Measurements from ENCODE around the gene FRG2.
"Not testable (repeated sequence)": the region's sequence is repeated elsewhere in the genome, so short reads cannot be mapped to it uniquely, and the experiment has no call there.

Gene FRG2

DNA sequence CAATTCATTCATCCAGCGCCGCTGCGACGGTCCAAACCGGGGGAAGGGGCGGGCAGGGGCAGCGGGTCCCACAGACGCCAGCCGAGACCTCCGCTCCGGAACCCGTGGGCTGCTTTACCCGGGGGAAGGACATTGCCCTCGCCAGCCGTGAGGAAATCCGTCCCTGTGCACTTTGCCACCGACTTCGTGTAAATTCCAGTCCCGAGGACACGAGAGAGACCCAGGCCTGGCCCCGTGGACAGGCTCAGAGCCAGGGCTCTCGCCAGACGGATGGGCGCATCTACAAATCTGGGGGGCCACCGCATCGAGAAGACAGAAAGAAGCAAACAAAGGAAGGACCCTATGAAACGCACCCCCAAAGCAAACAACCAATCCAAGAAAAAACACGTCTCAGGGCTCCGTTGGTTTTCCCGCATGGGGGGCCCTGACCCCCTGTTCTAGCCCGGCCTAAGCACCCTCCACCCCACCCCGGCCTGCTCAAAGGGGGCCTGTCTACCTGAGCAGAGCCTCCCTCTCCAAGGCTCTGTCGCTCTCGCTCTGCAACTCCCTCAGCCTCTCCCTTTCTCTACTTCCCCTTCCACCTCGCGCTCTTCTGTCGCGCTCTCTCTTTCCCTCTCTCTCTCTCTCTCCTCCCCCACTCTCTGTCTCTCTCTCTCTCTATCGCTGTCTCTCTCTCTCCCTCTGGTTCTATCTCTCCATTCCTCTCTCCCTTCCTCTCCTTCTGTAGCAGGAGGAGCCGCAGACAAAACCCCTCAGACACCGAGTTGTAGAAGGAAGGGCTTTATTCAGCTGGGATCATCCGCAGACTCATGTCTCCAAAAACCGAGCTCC, 11.3 kb downstream of the FRG2 start:
- no peak overlapping the region for H3K27ac ChIP-seq (ENCODE audit: low read depth in 2 of 2, low read length in 2 of 2)
- H3K9ac ChIP-seq (ENCODE audit: low read depth in 1 of 2, low read length in 2 of 2) = no peak overlapping the region
- peaks cover 25 to 29% of the 10 kb centered on the region in 2 donors for H3K27me3 ChIP-seq (ENCODE audit: control insufficient read depth in 2 of 2, insufficient read depth in 2 of 2, low read length in 2 of 2)
- no peaks in the 10 kb centered on the region for H3K9me3 ChIP-seq (ENCODE audit: control insufficient read depth in 2 of 2, low read length in 2 of 2)
- no peak overlapping the region for H3K4me3 ChIP-seq (ENCODE audit: low read length in 2 of 2)
- H3K4me1 ChIP-seq (ENCODE audit: control insufficient read depth in 2 of 2, insufficient read depth in 2 of 2, low read length in 2 of 2) = no peaks in the 10 kb centered on the region
- no peaks in the 10 kb centered on the region for H3K36me3 ChIP-seq (ENCODE audit: control insufficient read depth in 2 of 2, insufficient read depth in 2 of 2, low read length in 2 of 2)

DNA sequence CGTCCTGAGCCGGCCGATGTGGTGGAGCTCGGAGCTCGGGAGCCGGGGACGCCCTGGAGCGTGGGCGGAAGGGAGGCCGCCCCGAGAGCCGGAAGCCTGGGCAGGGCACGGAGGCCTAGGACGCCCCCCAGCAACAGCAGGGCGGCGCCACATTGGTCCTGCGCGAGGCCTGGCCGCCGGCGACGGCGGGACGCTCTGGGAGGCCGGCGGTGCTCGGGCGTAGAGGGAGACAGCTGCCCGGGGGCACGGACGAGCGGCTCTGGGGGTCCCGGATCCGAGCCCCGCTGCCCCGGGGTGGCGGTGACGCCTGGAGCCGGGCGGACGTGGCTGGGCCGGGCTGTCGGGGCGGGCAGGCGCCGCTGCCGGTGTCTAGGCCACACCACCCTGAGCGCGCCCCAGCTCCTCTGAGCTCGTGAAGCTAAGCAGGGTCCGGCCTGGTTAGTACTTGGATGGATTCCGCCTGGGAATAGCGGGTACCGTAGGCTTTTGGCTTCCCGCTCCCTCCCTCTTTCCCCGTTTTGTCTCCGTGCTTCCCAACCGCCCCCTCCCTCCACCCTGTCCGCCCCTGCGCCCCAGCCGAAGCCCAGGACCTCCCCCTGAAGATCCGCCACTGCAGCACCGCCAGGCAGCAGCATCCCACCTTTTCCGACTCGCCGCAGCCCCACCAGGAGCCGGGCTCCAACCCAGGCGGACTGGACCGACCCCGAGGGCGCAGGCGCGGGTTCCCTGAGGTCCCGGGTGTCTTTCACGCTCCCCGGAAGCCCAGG, 12.1 kb downstream of the FRG2 start:
- Histone ChIP-seq H3K36me3 (ENCODE audit: control insufficient read depth in 2 of 2, insufficient read depth in 2 of 2, low read length in 2 of 2) (no peaks in the 10 kb centered on the region), H3K27me3 (ENCODE audit: control insufficient read depth in 2 of 2, insufficient read depth in 2 of 2, low read length in 2 of 2) (peaks cover 19 to 21% of the 10 kb centered on the region in 2 donors), H3K4me3 (ENCODE audit: low read length in 2 of 2) (no peak overlapping the region), H3K27ac (ENCODE audit: low read depth in 2 of 2, low read length in 2 of 2) (no peak overlapping the region), H3K9ac (ENCODE audit: low read depth in 1 of 2, low read length in 2 of 2) (no peak overlapping the region), H3K4me1 (ENCODE audit: control insufficient read depth in 2 of 2, insufficient read depth in 2 of 2, low read length in 2 of 2) (no peaks in the 10 kb centered on the region), H3K9me3 (ENCODE audit: control insufficient read depth in 2 of 2, low read length in 2 of 2) (no peaks in the 10 kb centered on the region)

- H3K36me3 ChIP-seq (ENCODE audit: control insufficient read depth in 2 of 2, insufficient read depth in 2 of 2, low read length in 2 of 2); H3K27ac ChIP-seq (ENCODE audit: low read depth in 2 of 2, low read length in 2 of 2); H3K9me3 ChIP-seq (ENCODE audit: control insufficient read depth in 2 of 2, low read length in 2 of 2); H3K27me3 ChIP-seq (ENCODE audit: control insufficient read depth in 2 of 2, insufficient read depth in 2 of 2, low read length in 2 of 2); H3K4me1 ChIP-seq (ENCODE audit: control insufficient read depth in 2 of 2, insufficient read depth in 2 of 2, low read length in 2 of 2); H3K4me3 ChIP-seq (ENCODE audit: low read length in 2 of 2); H3K9ac ChIP-seq (ENCODE audit: low read depth in 1 of 2, low read length in 2 of 2): not testable (repeated sequence)
These were observed 37.1 kb downstream of the FRG2 start for GRCh38 chr4:189989941-189990340.

DNA sequence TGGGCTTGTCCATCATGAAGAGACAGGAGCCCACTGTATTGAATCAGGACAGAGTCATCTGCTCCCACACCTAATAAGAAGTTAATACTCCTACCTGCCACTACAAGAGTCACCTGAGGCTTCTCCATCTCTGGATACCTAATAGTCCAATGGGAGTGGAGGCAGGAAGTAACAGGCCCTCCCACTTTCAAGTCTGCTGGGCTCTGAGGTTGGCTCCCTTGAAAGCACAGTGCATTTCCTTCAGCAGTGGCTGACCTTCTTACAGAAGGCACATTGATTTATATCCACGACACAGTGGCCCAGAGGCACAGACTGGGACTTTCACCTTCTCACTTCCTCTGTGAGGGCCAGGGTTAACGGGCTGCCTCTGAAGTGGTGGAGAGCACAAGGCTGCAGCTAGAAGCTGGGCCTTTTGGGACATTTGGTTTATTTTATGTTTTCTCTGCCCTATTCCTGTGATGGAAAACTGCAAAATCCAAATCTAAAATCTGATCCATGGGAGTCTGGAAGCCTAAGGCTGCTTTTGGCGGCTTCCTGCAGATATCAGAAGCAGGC, 38.1 kb downstream of the FRG2 start:
- Histone ChIP-seq H3K4me3 (ENCODE audit: low read length in 2 of 2) (no peak overlapping the region), H3K9ac (ENCODE audit: low read depth in 1 of 2, low read length in 2 of 2) (no peak overlapping the region), H3K27me3 (ENCODE audit: control insufficient read depth in 2 of 2, insufficient read depth in 2 of 2, low read length in 2 of 2) (no peaks in the 10 kb centered on the region), H3K36me3 (ENCODE audit: control insufficient read depth in 2 of 2, insufficient read depth in 2 of 2, low read length in 2 of 2) (no peaks in the 10 kb centered on the region), H3K9me3 (ENCODE audit: control insufficient read depth in 2 of 2, low read length in 2 of 2) (no peaks in the 10 kb centered on the region), H3K27ac (ENCODE audit: low read depth in 2 of 2, low read length in 2 of 2) (no peak overlapping the region), H3K4me1 (ENCODE audit: control insufficient read depth in 2 of 2, insufficient read depth in 2 of 2, low read length in 2 of 2) (no peaks in the 10 kb centered on the region)

- H3K9ac ChIP-seq (ENCODE audit: low read depth in 1 of 2, low read length in 2 of 2); H3K4me3 ChIP-seq (ENCODE audit: low read length in 2 of 2); H3K9me3 ChIP-seq (ENCODE audit: control insufficient read depth in 2 of 2, low read length in 2 of 2): not testable (repeated sequence)
These were observed 41.3 kb downstream of the FRG2 start for GRCh38 chr4:189985651-189986243.

DNA sequence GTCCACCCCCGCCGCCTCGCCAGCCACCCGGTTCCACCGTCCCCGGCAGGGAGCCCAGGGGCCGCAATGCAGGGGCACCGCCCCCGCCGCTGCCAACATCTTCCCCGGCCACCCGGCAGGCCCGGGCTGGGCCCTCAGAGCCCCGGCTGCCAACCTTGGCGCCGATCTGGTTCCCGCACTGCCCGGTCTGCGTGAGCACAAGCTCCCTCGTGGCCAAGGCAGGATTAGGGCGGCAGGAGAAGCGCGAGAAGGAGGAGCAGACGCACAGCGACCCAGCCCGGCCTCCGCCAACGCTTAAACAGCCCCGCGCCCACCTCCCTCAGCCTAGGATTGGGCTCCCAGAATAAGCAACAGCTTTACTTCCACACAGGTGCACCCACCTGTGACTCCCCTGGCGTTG, 42.4 kb downstream of the FRG2 start:
- not testable (repeated sequence) for H3K4me1 ChIP-seq (ENCODE audit: control insufficient read depth in 2 of 2, insufficient read depth in 2 of 2, low read length in 2 of 2); H3K27ac ChIP-seq (ENCODE audit: low read depth in 2 of 2, low read length in 2 of 2); H3K9me3 ChIP-seq (ENCODE audit: control insufficient read depth in 2 of 2, low read length in 2 of 2); H3K27me3 ChIP-seq (ENCODE audit: control insufficient read depth in 2 of 2, insufficient read depth in 2 of 2, low read length in 2 of 2); H3K9ac ChIP-seq (ENCODE audit: low read depth in 1 of 2, low read length in 2 of 2); H3K36me3 ChIP-seq (ENCODE audit: control insufficient read depth in 2 of 2, insufficient read depth in 2 of 2, low read length in 2 of 2); H3K4me3 ChIP-seq (ENCODE audit: low read length in 2 of 2)

More at GRCh38 chr4:189985651-189986243, 41.3 kb downstream of the FRG2 start:
- not testable (repeated sequence) for H3K4me1 ChIP-seq (ENCODE audit: control insufficient read depth in 2 of 2, insufficient read depth in 2 of 2, low read length in 2 of 2); H3K27ac ChIP-seq (ENCODE audit: low read depth in 2 of 2, low read length in 2 of 2); H3K36me3 ChIP-seq (ENCODE audit: control insufficient read depth in 2 of 2, insufficient read depth in 2 of 2, low read length in 2 of 2); H3K27me3 ChIP-seq (ENCODE audit: control insufficient read depth in 2 of 2, insufficient read depth in 2 of 2, low read length in 2 of 2)

GRCh38 chr4:189983916-189984526, 43.0 kb downstream of the FRG2 start:
- H3K27ac ChIP-seq (ENCODE audit: low read depth in 2 of 2, low read length in 2 of 2); H3K9me3 ChIP-seq (ENCODE audit: control insufficient read depth in 2 of 2, low read length in 2 of 2); H3K36me3 ChIP-seq (ENCODE audit: control insufficient read depth in 2 of 2, insufficient read depth in 2 of 2, low read length in 2 of 2); H3K9ac ChIP-seq (ENCODE audit: low read depth in 1 of 2, low read length in 2 of 2); H3K4me1 ChIP-seq (ENCODE audit: control insufficient read depth in 2 of 2, insufficient read depth in 2 of 2, low read length in 2 of 2); H3K27me3 ChIP-seq (ENCODE audit: control insufficient read depth in 2 of 2, insufficient read depth in 2 of 2, low read length in 2 of 2); H3K4me3 ChIP-seq (ENCODE audit: low read length in 2 of 2): not testable (repeated sequence)

GRCh38 chr4:189981970-189982369, 45.1 kb downstream of the FRG2 start:
- no peaks in the 10 kb centered on the region for H3K36me3 ChIP-seq (ENCODE audit: control insufficient read depth in 2 of 2, insufficient read depth in 2 of 2, low read length in 2 of 2)
- no peak overlapping the region for H3K27ac ChIP-seq (ENCODE audit: low read depth in 2 of 2, low read length in 2 of 2)
- no peak overlapping the region for H3K9ac ChIP-seq (ENCODE audit: low read depth in 1 of 2, low read length in 2 of 2)
- no peaks in the 10 kb centered on the region for H3K4me1 ChIP-seq (ENCODE audit: control insufficient read depth in 2 of 2, insufficient read depth in 2 of 2, low read length in 2 of 2)
- no peaks in the 10 kb centered on the region for H3K27me3 ChIP-seq (ENCODE audit: control insufficient read depth in 2 of 2, insufficient read depth in 2 of 2, low read length in 2 of 2)
- no peak overlapping the region for H3K4me3 ChIP-seq (ENCODE audit: low read length in 2 of 2)
- no peaks in the 10 kb centered on the region for H3K9me3 ChIP-seq (ENCODE audit: control insufficient read depth in 2 of 2, low read length in 2 of 2)

DNA sequence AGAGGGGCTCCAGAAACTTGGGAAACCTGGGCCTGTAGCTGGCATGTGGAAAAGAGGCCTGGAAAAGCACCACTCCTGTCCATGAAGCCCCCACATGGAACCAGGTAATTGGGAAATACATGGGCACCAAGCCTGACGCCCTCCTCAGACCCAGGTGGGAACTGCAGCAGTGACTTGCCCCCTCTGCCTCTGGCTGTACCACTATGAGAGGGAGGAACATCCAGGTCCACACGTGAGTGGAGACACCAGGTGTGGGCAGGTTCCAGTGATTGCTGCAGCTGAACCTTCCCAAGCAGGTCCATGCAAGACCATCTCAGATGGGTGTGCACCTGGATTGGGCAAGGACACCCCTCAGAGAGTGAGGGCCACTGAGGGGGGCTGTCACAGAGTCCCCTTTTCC, 46.8 kb downstream of the FRG2 start:
- not testable (repeated sequence) for H3K9ac ChIP-seq (ENCODE audit: low read depth in 1 of 2, low read length in 2 of 2); H3K27ac ChIP-seq (ENCODE audit: low read depth in 2 of 2, low read length in 2 of 2); H3K4me3 ChIP-seq (ENCODE audit: low read length in 2 of 2); H3K9me3 ChIP-seq (ENCODE audit: control insufficient read depth in 2 of 2, low read length in 2 of 2); H3K27me3 ChIP-seq (ENCODE audit: control insufficient read depth in 2 of 2, insufficient read depth in 2 of 2, low read length in 2 of 2); H3K36me3 ChIP-seq (ENCODE audit: control insufficient read depth in 2 of 2, insufficient read depth in 2 of 2, low read length in 2 of 2); H3K4me1 ChIP-seq (ENCODE audit: control insufficient read depth in 2 of 2, insufficient read depth in 2 of 2, low read length in 2 of 2)
